ENCODE results near the gene THBS3.
"Not testable (repeated sequence)": the region's sequence is repeated elsewhere in the genome, so short reads cannot be mapped to it uniquely, and the experiment has no call there.

Gene THBS3

GRCh38 chr1:155172732-155173477 is 34.8 kb downstream of the THBS3 start, which contains the start of gene KRTCAP2:
Gene KRTCAP2, minus strand, starts transcription at chr1:155173304. Its CDS starts 80 bp downstream, at chr1:155173224.
- peak; percentile 93 to 94 for DNase-seq

GRCh38 chr1:155171836-155172731 is 35.6 kb downstream of the THBS3 start:
- DNase-seq, result peak in 1 of 2 donors; percentile 52

- no peak for DNase-seq
These were observed 36.9 kb downstream of the THBS3 start for GRCh38 chr1:155170806-155171205.

- DNase-seq, result no peak
These were observed 37.5 kb downstream of the THBS3 start for GRCh38 chr1:155170101-155170785.

- DNase-seq, result no peak
These were observed 38.2 kb downstream of the THBS3 start for GRCh38 chr1:155169541-155169940.

GRCh38 chr1:155168456-155169210 is 39.1 kb downstream of the THBS3 start:
- no peak for DNase-seq

- not testable (repeated sequence) for DNase-seq
These were observed 39.6 kb downstream of the THBS3 start for GRCh38 chr1:155168105-155168445.

- peak; percentile 83 for DNase-seq
These were observed 40.3 kb downstream of the THBS3 start for GRCh38 chr1:155167166-155168104.

- DNase-seq, result no peak
These were observed 41.1 kb downstream of the THBS3 start for GRCh38 chr1:155166471-155167165.

- no peak for DNase-seq
These were observed 41.6 kb downstream of the THBS3 start for GRCh38 chr1:155166051-155166470.

GRCh38 chr1:155164625-155165024 is 43.1 kb downstream of the THBS3 start:
- DNase-seq, result not testable (repeated sequence)

GRCh38 chr1:155163785-155164184 is 43.9 kb downstream of the THBS3 start:
- not testable (repeated sequence) for DNase-seq

- DNase-seq, result not testable (repeated sequence)
These were observed 45.1 kb downstream of the THBS3 start for GRCh38 chr1:155162631-155163030.

GRCh38 chr1:155160128-155160527 is 47.6 kb downstream of the THBS3 start:
- DNase-seq, result no peak

GRCh38 chr1:155158991-155159390 is 48.7 kb downstream of the THBS3 start:
- no peak for DNase-seq

- DNase-seq, result not testable (repeated sequence)
These were observed 51.6 kb downstream of the THBS3 start for GRCh38 chr1:155155996-155156643.
